Fibroblast of pulmonary artery (primary cell): Measurements from ENCODE around the gene OPN5.

Experiments
- DNase-seq: peaks from one replicate; pipeline ENCODE4 v3.0.0-alpha.2; 2010; ENCODE audit warnings: low read depth
- H3K4me3 ChIP-seq: replicated peaks from 2 replicates; pipeline ENCODE4 v1.5.1; 2011; ENCODE audit warnings: low read depth, mild to moderate bottlenecking, control low read depth, low read length, moderate library complexity
- TF ChIP-seq, protein P1 (sequence below): IDR thresholded peaks from 2 replicates; pipeline ENCODE4 v1.5.1; 2011; ENCODE audit warnings: mild to moderate bottlenecking, control low read depth, low read length, inconsistent platforms; ENCODE audit errors: missing control alignments

Gene OPN5

DNA sequence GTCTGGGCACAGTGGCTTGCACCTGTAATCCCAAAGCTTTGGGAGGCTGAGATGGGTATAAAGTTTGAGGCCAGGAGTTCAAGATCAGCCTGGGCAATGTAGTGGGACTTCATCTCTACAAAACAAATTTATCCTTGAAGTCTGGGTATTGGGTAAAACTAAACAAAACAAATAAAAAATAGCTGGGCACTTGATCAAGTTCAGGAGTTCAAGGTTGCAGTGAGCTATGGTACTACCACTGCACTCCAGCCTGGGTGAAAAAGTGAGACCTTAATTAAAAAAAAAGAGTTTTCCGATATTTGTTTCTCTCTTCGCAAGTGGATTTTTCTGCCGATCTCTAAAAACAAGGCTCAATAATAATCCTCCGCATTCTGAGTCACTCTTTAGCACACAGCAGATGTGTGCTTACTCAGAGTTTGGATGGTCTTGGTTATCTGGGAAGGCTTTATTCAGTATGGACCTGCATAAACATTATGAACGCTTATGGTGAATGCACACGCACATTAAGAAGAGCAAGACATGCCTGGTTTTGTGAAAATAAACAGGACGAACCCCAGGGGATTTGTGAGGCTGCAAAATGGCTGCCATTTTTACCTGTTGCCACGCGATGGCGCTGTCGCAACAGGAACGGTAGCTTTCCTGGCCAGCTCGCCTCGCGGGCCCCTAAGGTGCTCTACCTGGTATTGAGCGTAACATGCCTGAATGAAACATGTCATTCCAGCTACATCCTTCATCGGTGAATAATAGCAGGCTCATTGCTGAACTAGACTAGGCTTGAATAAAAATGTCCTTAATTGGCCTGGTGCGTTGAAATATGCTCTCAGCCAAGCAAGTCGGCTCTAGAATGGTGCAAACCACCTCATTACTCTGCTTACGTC, 6.0 kb downstream of the OPN5 start:
- DNase-seq = peak; percentile 61
- TF ChIP-seq, protein P1, sequence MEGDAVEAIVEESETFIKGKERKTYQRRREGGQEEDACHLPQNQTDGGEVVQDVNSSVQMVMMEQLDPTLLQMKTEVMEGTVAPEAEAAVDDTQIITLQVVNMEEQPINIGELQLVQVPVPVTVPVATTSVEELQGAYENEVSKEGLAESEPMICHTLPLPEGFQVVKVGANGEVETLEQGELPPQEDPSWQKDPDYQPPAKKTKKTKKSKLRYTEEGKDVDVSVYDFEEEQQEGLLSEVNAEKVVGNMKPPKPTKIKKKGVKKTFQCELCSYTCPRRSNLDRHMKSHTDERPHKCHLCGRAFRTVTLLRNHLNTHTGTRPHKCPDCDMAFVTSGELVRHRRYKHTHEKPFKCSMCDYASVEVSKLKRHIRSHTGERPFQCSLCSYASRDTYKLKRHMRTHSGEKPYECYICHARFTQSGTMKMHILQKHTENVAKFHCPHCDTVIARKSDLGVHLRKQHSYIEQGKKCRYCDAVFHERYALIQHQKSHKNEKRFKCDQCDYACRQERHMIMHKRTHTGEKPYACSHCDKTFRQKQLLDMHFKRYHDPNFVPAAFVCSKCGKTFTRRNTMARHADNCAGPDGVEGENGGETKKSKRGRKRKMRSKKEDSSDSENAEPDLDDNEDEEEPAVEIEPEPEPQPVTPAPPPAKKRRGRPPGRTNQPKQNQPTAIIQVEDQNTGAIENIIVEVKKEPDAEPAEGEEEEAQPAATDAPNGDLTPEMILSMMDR = peak; percentile 87
- H3K4me3 ChIP-seq = no peak overlapping the region

DNA sequence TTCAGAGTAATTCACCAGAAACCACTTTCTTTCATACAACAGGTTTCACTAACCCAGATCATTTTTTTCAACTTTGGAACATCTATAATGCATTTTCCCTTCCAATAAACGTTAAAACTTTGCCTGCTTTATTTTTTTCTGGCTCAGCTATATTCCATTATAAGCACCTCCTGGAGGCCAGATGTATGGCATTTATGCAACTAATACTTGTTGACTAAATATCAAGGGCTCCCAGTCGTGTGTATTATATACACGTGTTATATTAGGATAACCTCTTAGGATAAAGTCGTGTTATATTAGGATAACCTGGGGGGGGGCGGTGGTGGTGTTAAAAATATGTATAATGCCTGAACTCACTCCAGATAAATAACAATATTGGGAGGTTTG, 6.7 kb downstream of the OPN5 start:
- TF ChIP-seq, protein P1 = no peak
- peak; percentile 2 for DNase-seq
- H3K4me3 ChIP-seq = no peak overlapping the region

DNA sequence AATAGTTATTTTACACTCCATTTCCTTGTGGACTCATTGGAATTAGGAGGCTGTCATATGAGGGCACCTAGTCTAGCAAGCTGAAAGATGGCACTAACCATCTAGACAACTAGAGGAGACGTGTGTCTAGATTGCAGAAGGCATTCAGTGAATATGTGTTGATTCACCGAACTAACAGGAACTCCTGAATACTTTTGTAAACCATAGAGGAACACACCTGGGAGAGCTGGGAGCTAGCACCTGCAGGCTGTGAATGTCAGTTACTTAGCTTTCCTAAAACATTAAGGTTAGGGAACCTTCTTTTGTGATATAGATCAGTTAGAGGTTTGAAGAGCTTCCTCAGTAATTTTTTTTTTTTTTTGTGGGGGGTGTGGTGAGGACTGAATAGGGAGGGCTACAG, 7.7 kb downstream of the OPN5 start:
- TF ChIP-seq, protein P1 = no peak
- DNase-seq = no peak
- H3K4me3 ChIP-seq = no peak overlapping the region

DNA sequence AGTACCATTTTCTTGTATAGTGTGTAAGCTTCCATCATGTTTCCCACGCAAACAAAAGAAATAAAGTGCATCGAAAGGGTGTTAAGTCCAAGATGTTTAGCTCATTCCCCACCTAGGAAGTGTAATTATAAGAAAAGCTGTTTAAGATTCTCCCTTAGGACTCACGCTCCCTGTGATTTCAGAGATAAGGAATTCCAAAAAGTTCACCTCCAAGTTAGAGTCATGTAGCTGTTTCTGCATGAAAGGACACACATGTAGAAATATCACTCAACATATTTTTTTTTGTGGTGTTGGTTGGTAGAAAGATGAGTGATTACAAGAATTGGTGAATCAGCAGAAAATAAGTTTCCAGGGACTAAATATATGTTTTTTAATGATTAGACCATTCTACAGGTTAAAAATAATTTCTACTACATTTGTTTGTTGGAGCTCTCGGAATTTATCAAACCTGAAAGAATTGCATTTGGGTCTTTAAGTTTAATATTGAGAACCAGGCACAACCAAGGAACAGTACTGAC, 10.4 kb downstream of the OPN5 start:
- H3K4me3 ChIP-seq = no peak overlapping the region
- TF ChIP-seq, protein P1 = no peak
- DNase-seq = no peak

DNA sequence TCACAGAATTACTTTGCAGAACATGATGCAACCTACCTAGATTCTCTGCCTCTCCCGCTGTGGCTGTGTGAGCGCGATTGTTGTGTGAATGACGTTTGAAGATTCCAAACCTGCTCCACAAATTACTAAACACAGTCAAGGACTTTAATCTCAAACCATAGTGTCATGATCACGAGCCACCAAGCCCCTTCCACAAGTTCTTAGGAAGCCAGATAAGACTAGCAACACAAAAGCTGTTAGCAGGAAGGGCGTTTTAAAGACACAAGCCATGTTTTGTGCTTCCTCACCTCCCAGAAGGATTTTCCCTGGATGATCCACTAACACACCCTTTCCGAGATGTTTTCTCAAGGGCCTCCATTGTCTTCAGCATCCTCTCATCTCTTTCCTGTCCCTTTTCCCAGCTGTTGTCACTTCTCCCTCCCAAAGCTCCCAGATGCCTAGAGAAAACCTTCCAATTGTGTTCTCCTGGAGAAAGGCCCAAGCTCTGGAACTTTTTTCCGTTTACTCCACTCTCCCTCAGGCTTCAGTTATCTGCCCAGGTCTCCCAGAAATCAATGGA, 12.8 kb downstream of the OPN5 start:
- TF ChIP-seq, protein P1 = no peak
- no peak for DNase-seq

DNA sequence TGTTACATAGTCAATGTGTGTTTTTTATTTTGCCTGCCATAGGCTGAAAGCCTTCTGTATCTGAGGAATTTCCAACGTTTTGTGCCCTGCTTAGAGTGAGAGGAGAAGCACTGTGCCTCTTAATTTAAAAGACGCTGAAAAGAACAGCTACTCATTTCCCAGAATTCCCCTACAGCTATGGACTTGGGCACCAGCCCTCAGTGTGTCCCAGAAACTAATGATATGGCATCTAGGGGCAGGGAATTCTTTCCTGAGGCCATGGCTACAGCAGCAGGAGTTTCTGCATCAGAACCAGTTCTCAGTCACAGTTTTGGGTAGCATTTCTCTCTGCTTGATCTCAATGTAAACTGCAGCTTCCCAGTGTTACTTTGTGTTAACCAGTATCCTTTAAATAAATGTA, 20.2 kb downstream of the OPN5 start:
- TF ChIP-seq, protein P1 = no peak
- H3K4me3 ChIP-seq = no peak overlapping the region
- no peak for DNase-seq

More for the DNA sequence above, 12.8 kb downstream of the OPN5 start:
- no peak overlapping the region for H3K4me3 ChIP-seq
